HG03378 (cell line): ENCODE data around the gene LMCD1.
"Not testable (repeated sequence)": the region's sequence is repeated elsewhere in the genome, so short reads cannot be mapped to it uniquely, and the experiment has no call there.

Experiments
- ATAC-seq: cut with Tn5 transposase; IDR thresholded peaks from one replicate; pipeline ENCODE4 v1.9.1; 2021; ENCODE audit warnings: mild to moderate bottlenecking, moderate library complexity; ENCODE audit not compliant: unreplicated experiment

Gene LMCD1

DNA sequence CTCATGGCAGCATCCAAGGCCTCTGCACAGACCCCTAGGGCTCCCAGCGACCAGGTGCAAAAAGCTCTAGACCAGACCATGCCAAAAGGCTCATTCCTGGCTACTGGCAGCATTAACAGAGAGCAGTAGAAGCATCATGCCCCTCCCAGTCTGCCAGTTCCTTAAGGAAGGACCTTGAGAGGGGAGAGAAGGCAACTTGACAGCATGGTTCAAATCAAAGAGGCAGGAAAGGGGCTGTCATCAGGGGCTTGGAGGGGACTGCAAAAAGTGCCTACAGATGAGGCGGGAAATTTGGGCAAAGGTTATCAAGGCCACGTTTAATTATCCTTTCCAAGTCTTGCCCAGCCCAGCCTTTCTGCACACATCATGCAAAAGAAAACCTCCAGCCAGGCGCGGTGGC lies 78.3 kb downstream of the LMCD1 start:
- no peak for ATAC-seq

DNA sequence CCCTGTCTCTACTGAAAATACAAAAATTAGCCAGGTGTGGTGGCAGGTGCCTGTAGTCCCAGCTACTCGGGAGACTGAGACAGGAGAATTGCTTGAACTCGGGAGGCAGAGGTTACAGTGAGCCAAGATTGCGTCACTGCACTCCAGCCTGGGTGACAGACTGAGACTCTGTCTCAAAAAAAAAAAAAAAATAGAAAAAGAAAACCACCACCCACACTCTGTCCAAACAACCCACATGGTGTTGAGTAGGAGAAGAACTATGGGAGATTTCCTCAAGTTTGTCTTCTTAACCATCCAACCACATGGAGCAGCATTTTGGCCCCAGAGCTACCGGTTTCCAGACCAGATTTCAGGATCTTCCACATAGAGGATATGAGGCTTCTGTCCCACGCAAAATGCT lies 78.8 kb downstream of the LMCD1 start:
- ATAC-seq, result not testable (repeated sequence)

DNA sequence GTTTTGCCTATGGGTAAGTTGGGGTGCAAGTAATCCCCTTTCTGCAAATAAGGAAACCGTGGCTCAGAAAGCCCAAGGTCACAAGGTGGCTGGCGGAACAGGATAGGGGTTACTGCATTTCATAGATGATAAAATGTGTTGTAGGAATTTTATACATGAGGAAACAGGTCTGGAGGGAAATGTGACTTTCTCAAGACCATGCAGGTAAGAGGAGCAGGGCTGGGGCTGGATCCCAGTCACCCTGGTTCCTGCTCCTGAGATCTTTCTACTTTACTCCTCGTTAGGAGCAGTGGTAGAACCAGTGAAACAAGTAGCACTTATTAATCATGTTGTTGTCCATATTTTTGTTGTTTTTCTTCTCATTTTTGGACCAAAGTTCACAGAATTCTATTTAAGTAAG lies 79.8 kb downstream of the LMCD1 start:
- ATAC-seq, result no peak

DNA sequence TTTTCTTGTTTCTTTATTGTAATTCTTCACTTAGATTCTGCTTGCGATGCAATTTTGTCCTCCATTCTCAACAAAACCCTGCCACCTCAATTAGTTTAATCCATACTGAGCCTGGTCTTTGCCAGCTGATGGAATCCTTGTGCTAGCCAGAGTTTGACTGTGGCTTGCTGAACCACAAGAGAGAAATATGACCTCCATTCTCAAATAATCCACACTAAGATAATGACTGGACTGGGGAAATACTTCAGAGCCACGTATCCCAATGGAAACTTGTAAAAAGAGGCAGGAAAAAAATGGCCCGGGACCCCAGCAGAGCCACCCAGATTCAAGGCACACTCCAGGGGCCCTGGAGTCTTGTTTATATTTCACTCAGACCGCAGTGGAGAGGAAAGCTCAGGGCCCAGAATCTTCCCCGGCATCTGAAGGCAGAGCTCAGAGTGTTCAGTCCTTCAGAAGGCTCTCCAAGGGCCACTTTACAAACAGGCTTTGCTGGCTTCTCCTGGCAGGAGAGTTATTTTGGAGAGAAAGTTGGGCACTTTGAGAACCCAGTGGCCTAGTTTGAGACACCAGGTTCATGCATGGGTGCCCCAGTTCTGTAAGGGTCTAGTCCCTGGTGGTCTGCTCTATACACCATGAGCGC lies 80.3 kb downstream of the LMCD1 start:
- no peak for ATAC-seq

DNA sequence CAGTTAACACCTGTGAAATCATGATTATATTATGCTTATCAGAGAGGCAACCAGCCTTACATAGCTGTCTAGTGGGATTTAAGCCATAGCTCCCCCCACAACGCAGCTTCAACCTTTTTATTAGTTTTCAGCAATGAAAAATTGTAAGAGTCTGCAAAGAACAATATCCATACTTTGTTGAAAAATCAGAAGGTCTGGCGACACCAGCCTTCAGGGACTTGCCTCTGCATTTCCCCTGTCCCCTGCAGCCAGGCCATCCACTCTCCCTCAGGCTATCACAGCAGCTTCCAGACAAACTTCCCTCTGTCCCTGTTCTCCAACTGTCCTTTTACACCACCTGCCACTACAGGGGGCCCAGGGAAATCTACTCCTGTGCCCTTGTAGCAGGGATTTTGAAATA lies 83.0 kb downstream of the LMCD1 start:
- no peak for ATAC-seq

DNA sequence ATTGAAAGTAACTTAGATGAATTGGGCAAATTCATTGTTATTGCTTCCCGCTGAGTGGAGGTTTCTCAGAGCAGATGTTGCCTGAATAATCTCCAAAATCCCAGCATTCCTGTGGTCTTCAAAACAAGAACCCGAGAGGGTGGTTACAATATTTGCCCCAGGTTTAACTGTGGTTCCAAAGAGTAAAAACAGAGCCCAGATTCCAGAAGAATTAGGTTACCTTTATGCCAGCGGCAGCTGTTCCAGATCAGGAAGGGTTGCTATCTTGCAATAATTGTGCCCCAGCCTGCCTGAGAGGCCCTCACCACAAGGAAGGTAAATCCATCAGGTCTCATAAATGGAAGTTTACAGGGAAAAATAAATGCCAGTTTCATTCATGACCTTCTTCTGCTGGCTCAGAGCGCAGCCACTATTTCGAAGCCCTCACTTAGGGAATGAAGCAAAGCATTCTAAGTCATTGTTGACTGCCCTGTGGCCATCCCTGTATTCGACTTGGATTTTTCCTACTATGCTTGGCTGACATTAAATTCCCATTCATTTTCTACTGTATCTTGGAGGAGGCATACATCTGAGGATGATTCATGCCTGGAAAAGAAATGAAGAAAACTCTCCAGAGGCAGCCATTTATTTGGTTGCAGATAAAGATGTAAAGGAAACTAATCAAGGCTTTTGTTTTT lies 88.4 kb downstream of the LMCD1 start:
- no peak for ATAC-seq

DNA sequence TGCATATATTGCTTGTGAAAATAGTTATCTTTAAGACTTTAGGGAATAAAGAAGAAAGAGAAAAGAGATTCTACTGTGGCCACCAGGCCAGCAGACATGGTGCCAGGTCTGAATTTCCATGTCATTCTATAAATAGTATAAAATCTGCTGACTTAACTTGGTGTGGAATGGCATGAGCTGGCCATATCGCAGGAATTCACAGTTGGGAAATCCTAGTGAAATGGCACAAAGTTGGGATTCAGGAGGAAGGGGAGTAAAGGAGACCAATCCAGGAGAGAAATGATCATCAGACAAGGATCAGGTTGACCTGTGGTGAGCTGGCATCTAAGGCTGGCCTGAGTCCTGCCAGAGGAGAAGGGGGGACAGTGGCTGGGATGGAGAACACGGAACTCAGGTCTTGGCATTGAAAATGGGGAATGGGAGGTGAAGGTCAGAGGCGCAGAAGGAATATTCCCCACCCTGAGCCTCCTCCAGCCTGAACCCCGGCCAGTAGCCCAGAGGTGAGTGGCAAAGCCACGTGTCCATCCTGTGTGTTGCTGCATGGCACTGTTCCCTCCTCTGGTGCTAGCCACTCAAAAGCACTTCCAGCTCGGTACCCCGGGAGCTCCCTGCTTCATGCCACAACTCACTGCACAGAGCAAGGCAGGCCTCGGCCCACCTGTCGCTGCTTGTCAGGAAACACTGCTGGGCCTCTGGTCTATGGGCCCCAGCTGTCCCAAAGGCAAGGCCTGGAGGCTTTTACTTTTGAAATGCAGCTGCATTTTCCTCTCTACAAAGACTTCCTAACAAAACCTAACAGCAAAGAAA lies 91.6 kb downstream of the LMCD1 start:
- ATAC-seq, result no peak

DNA sequence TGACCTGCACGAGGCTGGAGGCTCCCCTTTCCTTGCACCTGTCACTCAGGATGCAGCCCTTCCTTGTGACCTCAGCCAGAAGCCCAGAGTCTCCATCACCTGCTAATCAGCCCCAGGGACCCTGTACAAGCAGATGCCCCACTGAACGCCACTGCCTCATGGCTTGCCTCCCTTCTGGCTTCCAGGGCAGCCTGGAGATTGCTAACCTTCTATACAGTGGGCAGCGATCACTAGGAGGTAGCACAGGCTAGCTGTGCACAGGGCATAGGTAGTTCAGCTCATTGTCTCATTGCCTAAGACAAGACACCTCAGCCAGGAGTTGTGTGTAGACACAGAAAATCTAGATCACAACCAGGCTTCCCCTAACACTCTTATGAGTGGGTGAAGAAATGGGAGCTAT lies 93.6 kb downstream of the LMCD1 start:
- no peak for ATAC-seq

DNA sequence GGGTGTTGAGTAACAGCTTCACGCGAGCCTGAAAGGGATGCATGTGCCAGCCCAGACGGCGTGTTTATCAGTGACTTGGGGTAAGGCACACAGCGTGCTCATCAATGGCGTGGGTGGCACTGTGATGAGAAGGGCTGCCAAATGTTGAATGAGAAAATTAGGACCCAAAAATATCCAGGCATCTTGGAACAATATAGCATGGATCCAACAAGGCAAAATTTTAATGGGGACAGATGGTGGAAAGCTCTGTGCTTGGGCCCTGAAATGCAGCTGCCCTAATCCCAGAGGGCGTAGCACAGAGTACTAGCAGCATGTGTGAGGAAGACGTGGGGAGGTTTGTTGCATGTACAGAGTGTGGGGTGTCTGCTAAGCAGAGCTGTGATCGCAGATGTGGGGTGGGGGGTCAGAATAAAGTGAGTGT lies 94.1 kb downstream of the LMCD1 start:
- no peak for ATAC-seq

DNA sequence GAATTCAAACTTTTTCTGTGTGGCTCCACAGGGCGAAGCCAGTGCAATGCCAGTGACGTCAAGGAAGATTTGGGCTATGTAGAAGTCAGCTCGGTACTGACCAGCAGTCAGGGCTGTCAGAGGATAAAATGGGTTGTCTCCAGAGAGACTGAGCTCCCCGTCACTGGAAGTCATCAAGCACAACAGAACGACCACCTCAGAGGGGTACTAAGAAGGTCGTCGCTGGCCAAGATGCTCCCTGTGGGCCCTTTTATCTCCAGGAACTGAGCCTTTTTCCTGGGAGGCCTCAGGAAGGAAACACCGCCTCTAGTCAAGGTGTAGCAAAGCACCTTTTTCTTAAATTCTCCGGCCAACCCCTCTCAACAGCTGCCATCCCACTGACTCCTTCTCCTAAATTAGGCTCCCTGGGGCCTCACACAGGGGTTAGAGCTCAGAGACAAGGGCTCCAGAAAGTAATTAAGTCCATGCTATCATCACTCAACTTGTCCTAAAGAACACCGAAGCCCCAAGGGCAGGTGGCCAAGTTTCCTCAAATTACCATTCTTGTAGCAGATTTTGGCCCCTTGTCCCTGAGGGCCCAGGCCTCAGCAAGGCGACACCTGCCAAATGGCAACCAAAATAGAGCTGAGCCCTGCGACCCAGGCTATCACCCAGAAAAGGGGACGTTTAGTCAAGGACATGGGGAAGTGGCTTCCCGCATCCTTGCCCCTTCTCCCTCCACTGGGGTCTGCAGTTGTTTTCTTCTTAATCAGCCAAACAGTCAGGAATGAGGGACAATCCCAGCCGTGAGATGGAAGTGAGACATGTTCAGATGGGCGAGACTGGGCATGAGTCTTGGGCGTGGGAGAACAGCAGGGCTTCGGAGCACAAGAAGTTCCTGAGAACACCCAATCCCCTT lies 94.9 kb downstream of the LMCD1 start:
- no peak for ATAC-seq

DNA sequence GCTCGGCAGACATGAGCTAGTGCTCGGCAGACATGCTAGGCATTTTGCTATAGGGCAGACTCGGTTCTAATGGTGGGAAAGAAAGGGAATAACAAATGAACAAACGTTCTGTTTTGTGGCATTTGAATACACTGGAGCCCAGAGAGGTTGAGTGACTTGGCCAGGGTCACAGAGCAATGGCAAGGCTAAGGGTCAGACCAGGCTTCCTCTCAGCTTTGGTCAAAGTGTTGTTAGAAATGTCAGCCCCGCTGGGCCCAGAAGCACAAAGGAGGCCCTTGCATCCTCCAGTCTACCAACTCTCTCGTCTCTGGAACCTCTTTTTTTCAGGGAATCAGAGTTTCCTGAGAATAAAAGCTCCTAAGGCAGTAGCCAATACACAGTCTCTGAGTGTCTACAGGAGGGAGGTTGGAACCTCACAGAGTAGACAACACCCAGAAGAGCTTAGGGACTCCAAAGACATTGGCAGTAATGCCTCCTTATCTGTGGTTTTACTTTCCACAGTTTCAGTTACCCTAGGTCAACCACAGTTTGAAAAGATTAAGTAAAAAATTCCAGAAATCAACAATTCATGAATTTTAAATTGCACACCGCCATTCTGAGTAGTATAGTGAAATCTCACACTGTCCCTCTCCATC lies 95.7 kb downstream of the LMCD1 start:
- no peak for ATAC-seq

DNA sequence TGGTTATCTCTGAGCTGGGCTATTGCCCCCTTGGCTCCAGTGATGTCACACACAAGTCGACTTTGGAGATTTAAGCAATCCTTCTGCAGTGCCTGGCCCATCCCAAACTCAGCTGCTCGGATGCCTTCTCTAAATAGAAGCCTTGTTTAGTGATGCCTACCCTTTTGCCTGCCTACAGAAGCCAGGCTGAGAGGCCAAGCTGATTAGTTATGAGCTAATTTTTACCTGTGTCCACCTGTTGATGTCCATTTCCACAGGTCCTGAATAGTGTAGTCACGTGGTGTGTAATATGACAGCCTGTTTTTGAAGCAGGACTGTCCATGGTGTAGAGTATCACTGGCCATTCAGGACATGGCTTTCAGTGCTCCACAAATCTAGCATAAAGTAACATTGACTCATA lies 97.5 kb downstream of the LMCD1 start:
- ATAC-seq, result no peak

DNA sequence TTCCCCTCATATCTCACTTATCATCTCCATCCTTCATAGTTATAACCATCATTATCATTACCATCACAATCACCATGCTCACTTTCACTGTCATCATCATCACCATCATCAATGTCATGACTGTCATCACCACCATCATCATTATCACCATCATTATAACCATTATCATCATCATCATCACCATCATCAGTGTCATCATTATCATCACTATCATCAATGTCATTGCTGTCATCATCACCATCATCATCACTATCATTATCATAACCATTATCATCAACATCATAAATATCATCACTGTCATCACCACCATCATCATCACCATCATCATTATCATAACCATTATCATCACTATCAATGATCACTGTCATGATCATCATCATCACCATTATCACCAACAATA lies 98.8 kb downstream of the LMCD1 start:
- ATAC-seq, result no peak

DNA sequence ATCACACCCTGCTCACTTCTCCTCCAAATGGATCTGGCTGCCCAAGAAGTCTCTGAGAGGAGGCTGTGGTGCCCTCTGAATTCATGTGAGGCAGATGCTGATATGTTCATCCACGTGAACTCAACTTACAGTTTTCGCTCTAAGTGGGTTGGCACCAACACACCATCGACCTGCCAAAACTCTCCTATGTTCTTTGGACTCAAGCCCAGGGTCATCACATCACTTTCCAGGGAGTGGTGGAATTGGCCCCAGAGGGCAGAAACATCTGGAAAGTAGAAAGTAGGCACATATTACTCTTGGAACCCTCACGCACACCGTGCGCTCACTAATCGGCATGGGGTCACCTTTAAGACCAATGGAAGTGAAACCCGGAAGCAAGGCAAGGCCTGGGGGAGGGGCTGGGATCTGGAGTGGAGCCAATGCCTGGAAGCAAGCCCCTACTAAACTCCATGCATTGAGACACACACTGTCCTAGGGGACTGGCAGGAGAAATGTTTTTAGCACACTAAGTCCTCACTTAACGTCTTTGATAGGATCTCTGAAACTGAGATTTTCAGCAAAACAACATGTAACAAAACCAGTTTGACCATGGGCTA lies 101.6 kb downstream of the LMCD1 start:
- ATAC-seq, result no peak

DNA sequence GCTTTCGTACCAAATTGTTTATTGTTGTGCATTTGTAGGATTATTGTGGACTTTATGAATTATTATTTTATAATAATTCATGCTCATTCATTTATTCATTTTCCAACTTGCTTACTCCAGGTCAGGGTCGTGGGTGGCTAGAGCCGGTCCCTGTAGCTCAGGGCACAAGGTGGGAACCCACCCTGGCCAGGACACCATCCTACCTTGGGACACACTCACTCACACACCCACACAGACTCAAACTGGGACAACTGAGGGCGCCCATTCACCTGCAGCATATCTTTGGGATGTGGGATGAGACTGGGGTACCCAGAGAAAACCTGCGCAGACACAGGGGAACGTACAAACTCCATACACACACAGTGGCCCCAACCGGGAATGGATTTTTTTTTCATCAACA lies 102.4 kb downstream of the LMCD1 start:
- ATAC-seq, result no peak

DNA sequence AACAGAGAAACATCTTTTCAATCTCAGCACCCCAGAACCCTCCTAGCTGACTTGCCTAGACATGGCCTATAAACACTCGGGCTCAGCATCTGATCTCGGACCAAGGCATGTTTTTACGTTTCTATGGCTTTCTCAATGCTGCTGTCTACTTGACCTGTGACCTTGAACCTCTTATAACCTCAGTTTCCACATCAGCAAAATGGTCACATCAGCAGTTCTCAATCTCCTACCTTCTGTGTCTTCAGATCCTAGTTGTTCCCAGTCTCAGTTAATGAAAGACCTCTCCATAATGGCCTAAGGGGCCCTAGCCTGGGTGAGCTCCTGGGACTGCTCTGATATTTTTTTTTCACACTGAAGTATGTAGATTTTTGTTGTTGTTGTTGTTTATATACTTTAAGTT lies 103.4 kb downstream of the LMCD1 start:
- ATAC-seq, result no peak

DNA sequence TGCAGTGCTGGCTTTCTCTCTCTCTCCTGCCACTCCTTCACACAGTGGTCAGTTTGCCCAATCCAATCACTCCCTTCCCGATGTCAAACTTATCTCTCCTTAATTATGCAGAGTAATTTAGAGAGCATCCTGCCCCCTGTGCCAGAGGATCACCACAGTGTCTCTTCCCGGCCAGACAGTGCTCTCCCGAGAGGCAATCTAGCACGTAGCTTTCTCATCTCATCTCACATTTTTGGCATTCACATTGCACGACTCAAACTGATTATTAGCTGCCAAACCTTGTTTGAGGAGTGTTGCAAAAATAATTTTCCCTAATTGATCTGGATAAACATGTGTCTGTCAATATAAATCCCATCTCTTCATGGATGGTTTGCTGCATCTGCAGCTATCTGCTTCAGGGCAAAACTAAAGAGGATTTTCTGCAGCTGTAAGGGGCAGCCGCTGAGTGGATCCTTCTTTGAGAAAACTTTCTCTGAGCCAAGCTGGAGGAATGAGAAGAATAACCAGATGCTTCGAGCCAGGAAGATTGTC lies 105.1 kb downstream of the LMCD1 start:
- ATAC-seq, result no peak

DNA sequence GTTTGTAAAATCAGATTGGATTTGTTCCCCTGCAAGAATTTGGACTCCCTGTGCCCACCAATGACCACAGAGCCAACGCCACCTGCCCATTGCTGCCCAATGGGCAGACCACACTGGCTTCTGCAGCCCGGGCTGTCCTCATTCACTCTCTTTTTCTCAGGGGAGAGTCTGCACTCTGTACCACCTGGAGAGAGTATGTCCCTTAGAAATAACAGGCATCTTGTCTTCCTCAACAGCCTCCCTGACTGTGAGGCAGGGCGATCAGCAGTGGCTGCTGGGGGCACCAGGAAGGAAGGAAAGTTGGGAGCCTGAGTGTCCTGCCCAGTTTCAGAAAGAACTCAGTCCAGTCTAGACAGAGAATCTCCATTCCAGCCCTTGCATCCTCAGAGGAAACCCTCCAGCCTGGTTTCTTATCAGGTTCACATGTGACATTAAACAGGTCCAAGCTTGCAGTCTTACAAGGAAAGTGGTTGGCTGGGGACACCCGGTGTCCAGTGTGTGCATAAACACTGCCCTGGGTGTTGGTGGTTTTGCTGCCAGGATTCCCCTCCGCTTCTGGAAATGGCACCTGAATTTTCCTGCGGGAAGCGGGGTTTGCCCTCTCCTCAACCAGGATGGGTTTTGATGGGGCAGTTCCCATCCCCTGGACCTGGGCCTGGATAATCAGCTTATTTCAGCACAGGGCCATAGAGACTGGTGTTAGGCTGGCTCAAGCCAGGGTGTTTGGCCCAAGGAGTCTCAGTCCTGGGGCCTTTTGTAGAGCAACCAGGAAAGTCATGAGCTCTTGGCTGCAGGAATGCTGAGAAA lies 105.8 kb downstream of the LMCD1 start:
- ATAC-seq, result no peak
